Measurements from ENCODE around the gene MBNL2. TPM values are rescaled to one million over a fixed set of nuclear protein-coding genes. Genes with fewer than 3 reads are reported as not detected.

Gene MBNL2
- total and polyA plus RNA-seq, 2 donors from 2014 or later = 18.8 to 70.5 TPM

DNA sequence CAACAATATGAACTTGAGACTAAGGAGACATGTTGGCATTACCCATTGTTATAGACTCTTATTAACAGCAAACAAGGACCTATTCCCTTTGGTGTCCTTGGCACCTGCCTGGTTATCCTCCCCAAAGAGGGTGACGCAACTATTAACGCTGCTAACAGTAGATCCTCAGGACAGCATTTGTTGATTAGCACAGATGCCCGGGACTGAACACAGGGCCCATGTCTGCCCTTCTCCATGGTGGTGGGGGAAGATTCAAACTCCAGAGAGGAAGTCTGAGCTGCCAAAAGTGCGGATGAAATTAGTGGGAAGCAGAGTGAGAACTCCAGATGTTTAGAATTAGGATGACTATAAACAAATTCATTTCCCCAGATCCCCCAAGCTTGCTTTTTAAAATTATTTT, 110.6 kb downstream of the MBNL2 start:
- Histone ChIP-seq H3K4me1 (ENCODE audit: control insufficient read depth in 2 of 3, insufficient read depth in 2 of 3, low read depth in 1 of 3, low read length in 3 of 3) (peaks cover 0 to 6% (median 2%) of the 10 kb centered on the region in 3 donors), H3K9me3 (ENCODE audit: control insufficient read depth in 2 of 3, insufficient read depth in 1 of 3, low read length in 3 of 3) (no peaks in the 10 kb centered on the region), H3K9ac (ENCODE audit: low read length in 3 of 3) (no peak overlapping the region), H3K27me3 (ENCODE audit: control insufficient read depth, insufficient read depth, low read length) (no peaks in the 10 kb centered on the region), H3K36me3 (ENCODE audit: control insufficient read depth in 2 of 3, insufficient read depth in 3 of 3, low read length in 3 of 3) (peaks cover 0 to 7% (median 0%) of the 10 kb centered on the region in 3 donors), H3K4me3 (ENCODE audit: low read length in 3 of 3) (no peak overlapping the region), H3K27ac (ENCODE audit: low read depth in 2 of 2, low read length in 2 of 2) (no peak overlapping the region)
- TF ChIP-seq, protein P1, sequence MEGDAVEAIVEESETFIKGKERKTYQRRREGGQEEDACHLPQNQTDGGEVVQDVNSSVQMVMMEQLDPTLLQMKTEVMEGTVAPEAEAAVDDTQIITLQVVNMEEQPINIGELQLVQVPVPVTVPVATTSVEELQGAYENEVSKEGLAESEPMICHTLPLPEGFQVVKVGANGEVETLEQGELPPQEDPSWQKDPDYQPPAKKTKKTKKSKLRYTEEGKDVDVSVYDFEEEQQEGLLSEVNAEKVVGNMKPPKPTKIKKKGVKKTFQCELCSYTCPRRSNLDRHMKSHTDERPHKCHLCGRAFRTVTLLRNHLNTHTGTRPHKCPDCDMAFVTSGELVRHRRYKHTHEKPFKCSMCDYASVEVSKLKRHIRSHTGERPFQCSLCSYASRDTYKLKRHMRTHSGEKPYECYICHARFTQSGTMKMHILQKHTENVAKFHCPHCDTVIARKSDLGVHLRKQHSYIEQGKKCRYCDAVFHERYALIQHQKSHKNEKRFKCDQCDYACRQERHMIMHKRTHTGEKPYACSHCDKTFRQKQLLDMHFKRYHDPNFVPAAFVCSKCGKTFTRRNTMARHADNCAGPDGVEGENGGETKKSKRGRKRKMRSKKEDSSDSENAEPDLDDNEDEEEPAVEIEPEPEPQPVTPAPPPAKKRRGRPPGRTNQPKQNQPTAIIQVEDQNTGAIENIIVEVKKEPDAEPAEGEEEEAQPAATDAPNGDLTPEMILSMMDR (IDR thresholded peaks at IDR 0.05; ENCODE audit: borderline replicate concordance, extremely low read depth, insufficient read depth) = no peak
- DNase-seq (no peak), FAIRE-seq (no peak)
- intact Hi-C loops (cut with DNase I) = loop anchor here (10.0 kb wide), 1 partner anchor 108 kb away; the partner anchor contains the start of gene MBNL2

DNA sequence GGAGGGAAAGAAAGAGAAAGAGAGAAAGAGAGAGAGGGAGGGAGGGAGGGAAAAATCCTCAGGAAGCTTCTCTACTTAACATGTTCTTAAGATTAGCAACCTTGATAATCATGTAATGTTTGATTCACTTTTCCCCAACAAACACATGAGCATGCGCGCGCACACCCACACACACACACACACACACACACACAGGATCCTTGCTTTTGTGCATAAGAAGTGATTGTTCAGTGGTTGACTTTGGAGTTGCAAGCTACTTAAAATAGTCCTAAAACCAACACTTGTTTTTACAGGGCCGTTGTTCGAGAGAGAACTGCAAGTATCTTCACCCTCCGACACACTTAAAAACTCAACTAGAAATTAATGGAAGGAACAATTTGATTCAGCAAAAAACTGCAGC, 111.8 kb downstream of the MBNL2 start:
- intact Hi-C loops (cut with DNase I) = loop anchor here (10.0 kb wide), 1 partner anchor 109 kb away; the partner anchor contains the start of gene MBNL2
- Histone ChIP-seq H3K9ac (ENCODE audit: low read length in 3 of 3) (no peak overlapping the region), H3K9me3 (ENCODE audit: control insufficient read depth in 2 of 3, insufficient read depth in 1 of 3, low read length in 3 of 3) (no peaks in the 10 kb centered on the region), H3K4me3 (ENCODE audit: low read length in 3 of 3) (no peak overlapping the region), H3K36me3 (ENCODE audit: control insufficient read depth in 2 of 3, insufficient read depth in 3 of 3, low read length in 3 of 3) (peaks cover 0 to 11% (median 5%) of the 10 kb centered on the region in 3 donors), H3K27me3 (ENCODE audit: control insufficient read depth, insufficient read depth, low read length) (no peaks in the 10 kb centered on the region), H3K27ac (ENCODE audit: low read depth in 2 of 2, low read length in 2 of 2) (no peak overlapping the region), H3K4me1 (ENCODE audit: control insufficient read depth in 2 of 3, insufficient read depth in 2 of 3, low read depth in 1 of 3, low read length in 3 of 3) (peaks cover 0 to 3% (median 0%) of the 10 kb centered on the region in 3 donors)
- no peak for DNase-seq
- no peak for FAIRE-seq
- TF ChIP-seq, protein P1 (IDR thresholded peaks at IDR 0.05; ENCODE audit: borderline replicate concordance, extremely low read depth, insufficient read depth) = no peak

DNA sequence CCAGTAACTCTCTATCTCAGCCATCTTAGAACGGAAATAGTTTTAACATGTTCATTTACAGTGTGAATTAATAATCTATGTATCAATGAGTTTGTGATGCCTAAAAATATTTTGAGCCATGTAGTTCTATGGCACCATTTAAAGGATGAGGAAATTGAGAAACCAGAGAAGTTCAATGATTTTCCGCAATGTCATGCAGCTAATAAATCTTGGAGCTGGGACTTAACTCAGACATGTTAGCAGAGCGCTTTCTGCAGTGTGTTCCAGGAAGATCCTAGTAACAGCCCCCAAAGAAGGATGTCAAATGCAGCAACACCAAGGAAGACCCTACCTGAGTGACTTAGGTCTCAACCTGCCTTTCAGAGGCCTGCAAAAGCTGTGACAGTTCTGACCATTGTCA, 112.6 kb downstream of the MBNL2 start:
- H3K4me3 ChIP-seq (ENCODE audit: low read length in 3 of 3) = no peak overlapping the region
- no peak overlapping the region for H3K27ac ChIP-seq (ENCODE audit: low read depth in 2 of 2, low read length in 2 of 2)
- DNase-seq (no peak), FAIRE-seq (no peak)
- no peaks in the 10 kb centered on the region for H3K27me3 ChIP-seq (ENCODE audit: control insufficient read depth, insufficient read depth, low read length)
- H3K9ac ChIP-seq (ENCODE audit: low read length in 3 of 3) = no peak overlapping the region
- H3K4me1 ChIP-seq (ENCODE audit: control insufficient read depth in 2 of 3, insufficient read depth in 2 of 3, low read depth in 1 of 3, low read length in 3 of 3) = peaks cover 0 to 5% (median 0%) of the 10 kb centered on the region in 3 donors
- H3K36me3 ChIP-seq (ENCODE audit: control insufficient read depth in 2 of 3, insufficient read depth in 3 of 3, low read length in 3 of 3) = peaks cover 0 to 14% (median 5%) of the 10 kb centered on the region in 3 donors
- TF ChIP-seq, protein P1 (IDR thresholded peaks at IDR 0.05; ENCODE audit: borderline replicate concordance, extremely low read depth, insufficient read depth) = no peak
- intact Hi-C loops (cut with DNase I) = loop anchor here (10.0 kb wide), 1 partner anchor 110 kb away; the partner anchor contains the start of gene MBNL2
- no peaks in the 10 kb centered on the region for H3K9me3 ChIP-seq (ENCODE audit: control insufficient read depth in 2 of 3, insufficient read depth in 1 of 3, low read length in 3 of 3)

Measured in kidney (tissue), 14 donors.